Middle frontal gyrus (tissue), 1 donor: ENCODE measurements around the gene CLTC.
"Not testable (repeated sequence)": the region's sequence is repeated elsewhere in the genome, so short reads cannot be mapped to it uniquely, and the experiment has no call there.

Source experiments
- DNase-seq: peaks from one replicate; pipeline ENCODE4 v3.0.0-alpha.2; 2015; ENCODE audit warnings: low spot score; ENCODE audit errors: extremely low spot score

Gene CLTC

GRCh38 chr17:59633658-59634359 lies 14.1 kb downstream of the CLTC start:
- no peak for DNase-seq

GRCh38 chr17:59634632-59635541 lies 15.2 kb downstream of the CLTC start:
- no peak for DNase-seq

GRCh38 chr17:59637611-59638310 lies 18.1 kb downstream of the CLTC start:
- DNase-seq: no peak

- DNase-seq: no peak
Observed at GRCh38 chr17:59638553-59638952, 18.9 kb downstream of the CLTC start.

- DNase-seq: no peak
Observed at GRCh38 chr17:59641799-59642484, 22.2 kb downstream of the CLTC start.

- no peak for DNase-seq
Observed at GRCh38 chr17:59642565-59642964, 22.9 kb downstream of the CLTC start.

GRCh38 chr17:59643159-59644140 lies 23.8 kb downstream of the CLTC start:
- DNase-seq: no peak

GRCh38 chr17:59647288-59647687 lies 27.6 kb downstream of the CLTC start:
- no peak for DNase-seq

GRCh38 chr17:59649886-59650285 lies 30.2 kb downstream of the CLTC start:
- no peak for DNase-seq

- no peak for DNase-seq
Observed at GRCh38 chr17:59650642-59651041, 30.9 kb downstream of the CLTC start.

GRCh38 chr17:59651346-59651745 lies 31.7 kb downstream of the CLTC start:
- no peak for DNase-seq

- DNase-seq: no peak
Observed at GRCh38 chr17:59652119-59652518, 32.4 kb downstream of the CLTC start.

- not testable (repeated sequence) for DNase-seq
Observed at GRCh38 chr17:59656624-59657023, 36.9 kb downstream of the CLTC start.

- no peak for DNase-seq
Observed at GRCh38 chr17:59666235-59666634, 46.5 kb downstream of the CLTC start.

- no peak for DNase-seq
Observed at GRCh38 chr17:59668816-59669215, 49.1 kb downstream of the CLTC start.

GRCh38 chr17:59669411-59669810 lies 49.7 kb downstream of the CLTC start:
- no peak for DNase-seq

GRCh38 chr17:59669944-59670343 lies 50.2 kb downstream of the CLTC start:
- no peak for DNase-seq

- no peak for DNase-seq
Observed at GRCh38 chr17:59671386-59671785, 51.7 kb downstream of the CLTC start.

- no peak for DNase-seq
Observed at GRCh38 chr17:59675231-59675630, 55.5 kb downstream of the CLTC start.

- no peak for DNase-seq
Observed at GRCh38 chr17:59676716-59677115, 57.0 kb downstream of the CLTC start.
